Colonic mucosa (tissue), 4 donors: Measurements from ENCODE around the gene NPAS1. TPM values are rescaled to one million over a fixed set of nuclear protein-coding genes. Genes with fewer than 3 reads are reported as not detected.

Experiments used
- DNase-seq: peaks from one replicate; pipeline ENCODE4 v3.0.0-alpha.2; 2020
- H3K27ac ChIP-seq: fragments of 200-600 bp; one replicate; pipeline ENCODE4 v1.8.0; 2021
- H3K27me3 ChIP-seq: fragments of 200-600 bp; one replicate; pipeline ENCODE4 v1.8.0; 2021
- H3K36me3 ChIP-seq: fragments of 200-600 bp; one replicate; pipeline ENCODE4 v1.8.0; 2021
- H3K4me1 ChIP-seq: fragments of 200-600 bp; one replicate; pipeline ENCODE4 v1.8.0; 2021; ENCODE audit warnings: mild to moderate bottlenecking
- H3K4me3 ChIP-seq: fragments of 200-600 bp; one replicate; pipeline ENCODE4 v1.8.0; 2021
- H3K9ac ChIP-seq, 2 donors: one replicate each; pipeline ENCODE4 v1.7.0; 2013; ENCODE audit warnings: control low read depth in 2 of 2, low read depth in 2 of 2, low read length in 2 of 2
- H3K9me3 ChIP-seq: fragments of 200-600 bp; one replicate; pipeline ENCODE4 v1.8.0; 2021
- CTCF ChIP-seq: fragments of 200-600 bp; IDR thresholded peaks from one replicate; pipeline ENCODE4 v1.8.0; 2022; ENCODE audit warnings: antibody characterized with exemption, mild to moderate bottlenecking
- intact Hi-C: fragments of 100-400 bp; cut with DNase I; formaldehyde crosslinking; loops from one replicate; pipeline ENCODE4 v1.14.1; 2022
- total RNA-seq, 2 donors: library from RNA; stranded (reverse); fragmentation: NEBNext Ultra II Directional in 1 of 2; extraction: Animal tissue kit (Norgen Biotek cat#: 25700) in 1 of 2; gene quantifications; one replicate each; pipeline ENCODE4 v1.2.1, GENCODE V29; 2021
- donor health status: healthy.
- donor health status: DM: no; HTN: no; CAD: no.
- donor health status: DM: no; HTN: no; CAD: no.

NPAS1 gene
- total RNA-seq, 2 donors from 2014 or later, result 0.35 to 0.64 TPM

- no peak for DNase-seq
- H3K27me3 ChIP-seq, result peaks cover 48% of the 10 kb centered on the region
- no peak for TF ChIP-seq CTCF
- peaks cover 15% of the 10 kb centered on the region for H3K4me1 ChIP-seq
- no peak overlapping the region for H3K9ac ChIP-seq
- no peaks in the 10 kb centered on the region for H3K36me3 ChIP-seq
- intact Hi-C loops, result no loop called here
- H3K27ac ChIP-seq, result no peak overlapping the region
- no peak overlapping the region for H3K4me3 ChIP-seq
- no peaks in the 10 kb centered on the region for H3K9me3 ChIP-seq
Measured at GRCh38 chr19:47018923-47019322, 714 bp upstream of the NPAS1 start.

DNA sequence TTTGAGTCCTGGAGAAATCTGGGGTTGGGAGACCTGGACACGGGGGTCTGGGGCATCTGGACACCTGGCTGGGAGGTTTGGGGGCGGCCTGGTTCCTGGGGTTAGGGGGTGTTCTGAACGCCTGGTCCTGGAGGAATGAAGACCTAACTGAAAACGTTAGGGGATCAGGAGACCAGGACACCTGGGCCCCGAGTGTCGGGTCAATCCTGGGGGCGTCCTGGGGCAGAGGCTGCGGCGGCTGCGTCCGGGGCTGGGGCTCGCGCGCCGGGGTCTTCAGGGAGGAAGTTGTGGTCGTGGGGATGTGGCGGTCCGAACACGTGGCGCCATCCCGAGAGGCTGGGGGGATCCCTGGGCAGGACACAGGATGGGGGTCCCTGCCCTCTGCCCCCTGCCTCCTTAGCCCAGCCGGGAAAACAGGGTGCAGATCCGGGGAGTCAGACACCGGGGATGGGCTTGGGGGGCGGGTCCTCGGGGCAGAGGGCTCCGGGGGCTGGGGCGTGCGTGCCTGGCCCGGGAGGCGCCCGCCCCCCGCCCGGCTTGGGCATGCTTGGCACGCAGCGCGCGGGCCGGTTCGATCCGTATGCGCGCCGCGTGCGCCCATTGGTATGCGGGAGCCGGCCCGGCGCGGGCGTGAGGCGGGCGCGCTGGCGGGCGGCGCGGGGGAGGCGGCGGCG is 632 bp downstream of the NPAS1 start:
- peaks cover 15% of the 10 kb centered on the region for H3K4me1 ChIP-seq
- peaks cover 58% of the 10 kb centered on the region for H3K27me3 ChIP-seq
- no peak overlapping the region for H3K9ac ChIP-seq
- no peak for TF ChIP-seq CTCF
- no peaks in the 10 kb centered on the region for H3K36me3 ChIP-seq
- no peak overlapping the region for H3K27ac ChIP-seq
- intact Hi-C loops, result no loop called here
- no peak overlapping the region for H3K4me3 ChIP-seq
- no peak for DNase-seq
- H3K9me3 ChIP-seq, result no peaks in the 10 kb centered on the region

DNA sequence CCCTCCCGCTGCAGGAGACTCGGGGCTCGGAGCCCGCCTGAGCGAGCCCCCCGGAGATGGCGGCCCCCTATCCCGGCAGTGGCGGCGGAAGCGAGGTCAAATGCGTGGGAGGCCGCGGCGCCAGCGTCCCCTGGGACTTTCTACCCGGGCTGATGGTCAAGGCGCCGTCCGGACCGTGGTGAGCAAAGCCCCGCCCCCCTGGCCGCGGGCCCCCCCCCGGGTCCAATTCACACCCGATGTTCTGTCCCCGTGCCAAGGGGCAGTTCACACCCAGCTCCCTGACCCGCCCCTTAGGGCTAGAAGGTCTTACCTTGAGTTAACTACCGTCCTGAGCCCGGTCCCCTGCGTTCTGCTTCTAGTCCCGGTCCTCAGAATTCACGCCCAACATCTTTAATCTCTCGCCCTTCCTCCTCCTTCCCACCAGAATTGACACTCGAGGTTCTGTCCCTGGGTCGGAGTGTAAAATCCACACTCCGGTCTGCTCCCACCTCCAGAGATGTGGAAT is 1.4 kb downstream of the NPAS1 start:
- Histone ChIP-seq H3K27me3 (peaks cover 58% of the 10 kb centered on the region), H3K36me3 (no peaks in the 10 kb centered on the region), H3K27ac (no peak overlapping the region), H3K9me3 (no peaks in the 10 kb centered on the region), H3K9ac (no peak overlapping the region), H3K4me3 (no peak overlapping the region), H3K4me1 (peaks cover 15% of the 10 kb centered on the region)
- intact Hi-C loops, result no loop called here
- TF ChIP-seq CTCF, result no peak
- no peak for DNase-seq

DNA sequence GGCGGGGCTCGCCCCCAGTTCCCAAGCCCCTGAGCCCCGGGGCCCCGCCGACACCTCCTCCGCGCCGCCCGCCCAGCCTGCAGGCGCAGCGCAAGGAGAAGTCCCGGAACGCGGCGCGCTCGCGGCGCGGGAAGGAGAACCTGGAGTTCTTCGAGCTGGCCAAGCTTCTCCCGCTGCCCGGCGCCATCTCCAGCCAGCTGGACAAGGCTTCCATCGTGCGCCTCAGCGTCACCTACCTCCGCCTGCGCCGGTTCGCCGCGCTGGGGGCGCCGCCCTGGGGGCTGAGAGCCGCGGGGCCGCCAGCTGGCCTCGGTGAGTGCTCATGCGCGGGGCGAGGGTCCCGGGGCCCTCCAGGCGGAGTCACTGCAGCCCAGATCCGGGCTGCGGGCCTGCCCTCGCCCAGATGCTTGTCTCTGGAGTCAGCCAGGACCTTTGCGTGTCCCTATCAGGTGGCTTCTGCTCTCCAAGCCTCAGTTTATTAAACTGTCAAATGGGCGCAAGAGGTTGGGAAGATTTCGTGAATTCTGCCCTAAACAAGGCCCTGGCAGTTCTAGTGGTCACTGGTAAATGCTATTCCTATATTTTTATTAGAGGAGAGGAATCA is 2.0 kb downstream of the NPAS1 start:
- Histone ChIP-seq H3K4me1 (peaks cover 15% of the 10 kb centered on the region), H3K4me3 (no peak overlapping the region), H3K27ac (no peak overlapping the region), H3K27me3 (peaks cover 58% of the 10 kb centered on the region), H3K36me3 (no peaks in the 10 kb centered on the region), H3K9me3 (no peaks in the 10 kb centered on the region), H3K9ac (no peak overlapping the region)
- intact Hi-C loops, result no loop called here
- TF ChIP-seq CTCF, result no peak
- no peak for DNase-seq

- intact Hi-C loops, result no loop called here
- peaks cover 15% of the 10 kb centered on the region for H3K4me1 ChIP-seq
- no peak for DNase-seq
- no peak overlapping the region for H3K9ac ChIP-seq
- no peaks in the 10 kb centered on the region for H3K36me3 ChIP-seq
- H3K27me3 ChIP-seq, result peaks cover 58% of the 10 kb centered on the region
- no peak for TF ChIP-seq CTCF
- no peak overlapping the region for H3K4me3 ChIP-seq
- no peak overlapping the region for H3K27ac ChIP-seq
- H3K9me3 ChIP-seq, result no peaks in the 10 kb centered on the region
Measured at GRCh38 chr19:47022140-47022536, 2.5 kb downstream of the NPAS1 start.
